HG03571 (cell line): ENCODE measurements around the gene TTC7B.

Experiments used
- ATAC-seq: cut with Tn5 transposase; IDR thresholded peaks from one replicate; pipeline ENCODE4 v1.9.1; 2021; ENCODE audit not compliant: unreplicated experiment

Gene TTC7B

GRCh38 chr14:90580377-90581335 lies 235.6 kb downstream of the TTC7B start:
- ATAC-seq: no peak

DNA sequence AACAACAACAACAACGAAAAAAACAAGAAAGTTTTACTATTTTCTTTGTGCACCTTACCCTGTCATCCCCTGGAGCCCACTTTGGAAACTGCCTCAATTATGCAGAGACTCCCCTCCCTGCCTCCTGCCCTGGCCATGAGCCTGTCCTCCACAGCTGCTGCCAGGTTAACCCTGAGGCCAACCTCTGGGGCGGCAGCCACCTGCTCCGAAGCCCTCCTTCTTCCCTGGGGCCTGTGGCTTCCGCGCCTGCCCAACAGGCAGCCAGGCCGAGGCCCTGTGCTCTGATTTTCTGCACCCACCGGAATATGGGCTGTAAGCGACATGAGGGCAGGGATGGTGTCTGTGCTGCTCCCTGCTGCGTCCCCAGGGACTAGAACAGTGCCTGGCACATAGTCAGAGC lies 236.4 kb downstream of the TTC7B start:
- no peak for ATAC-seq

DNA sequence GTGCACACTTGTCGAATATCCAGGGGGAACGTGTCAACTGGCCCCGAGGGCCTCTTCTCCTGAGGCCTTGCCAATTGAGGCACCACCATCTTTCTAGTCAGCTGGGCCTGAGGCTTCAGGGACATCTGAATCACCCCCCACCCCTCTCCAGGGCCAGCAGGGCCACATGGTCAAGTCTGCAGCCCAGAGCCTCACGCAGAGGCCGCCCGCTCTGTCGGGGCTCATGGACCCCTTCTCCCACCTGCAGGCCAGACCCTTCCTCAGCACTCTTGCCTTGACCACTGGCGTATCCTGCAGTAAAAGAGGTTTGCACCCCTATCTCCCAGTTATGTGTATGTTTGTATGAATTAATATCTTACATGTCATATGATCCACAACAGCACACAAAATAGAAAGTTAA lies 237.1 kb downstream of the TTC7B start:
- ATAC-seq: no peak

- no peak for ATAC-seq
Measured at GRCh38 chr14:90578283-90578985, 237.8 kb downstream of the TTC7B start.

DNA sequence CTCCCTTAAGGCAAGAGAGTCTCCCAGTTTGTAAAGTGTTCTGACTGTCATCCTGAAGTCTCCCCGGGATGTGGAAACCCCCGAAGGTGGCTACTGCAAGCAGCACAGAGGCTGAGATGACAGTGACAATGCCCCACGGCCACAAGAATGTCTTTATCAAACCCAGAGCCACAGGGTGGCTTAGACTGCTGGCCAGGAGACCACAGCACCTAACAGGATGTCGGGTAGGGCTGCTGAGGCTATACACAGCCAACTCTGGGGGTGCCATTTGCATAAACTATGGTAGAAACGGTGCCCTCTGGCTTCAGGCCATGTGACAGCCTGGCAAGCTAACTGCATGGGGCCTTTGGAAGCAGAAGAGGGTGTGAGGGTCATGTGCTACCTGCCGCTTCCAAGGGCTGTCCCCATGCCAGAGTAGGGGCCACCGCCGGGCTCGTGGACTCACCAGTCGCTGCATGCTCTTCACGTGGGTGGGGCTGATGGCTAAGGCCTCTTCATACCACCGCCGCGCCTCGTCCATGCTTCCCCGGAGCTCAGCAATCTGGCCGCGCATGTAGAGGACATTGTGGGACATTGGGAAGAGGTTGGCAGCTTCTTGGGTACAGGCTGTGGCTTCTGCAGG lies 238.5 kb downstream of the TTC7B start:
- ATAC-seq: no peak

GRCh38 chr14:90576981-90577660 lies 239.1 kb downstream of the TTC7B start:
- no peak for ATAC-seq

GRCh38 chr14:90576581-90576980 lies 239.6 kb downstream of the TTC7B start:
- no peak for ATAC-seq

GRCh38 chr14:90575781-90576180 lies 240.4 kb downstream of the TTC7B start:
- no peak for ATAC-seq

DNA sequence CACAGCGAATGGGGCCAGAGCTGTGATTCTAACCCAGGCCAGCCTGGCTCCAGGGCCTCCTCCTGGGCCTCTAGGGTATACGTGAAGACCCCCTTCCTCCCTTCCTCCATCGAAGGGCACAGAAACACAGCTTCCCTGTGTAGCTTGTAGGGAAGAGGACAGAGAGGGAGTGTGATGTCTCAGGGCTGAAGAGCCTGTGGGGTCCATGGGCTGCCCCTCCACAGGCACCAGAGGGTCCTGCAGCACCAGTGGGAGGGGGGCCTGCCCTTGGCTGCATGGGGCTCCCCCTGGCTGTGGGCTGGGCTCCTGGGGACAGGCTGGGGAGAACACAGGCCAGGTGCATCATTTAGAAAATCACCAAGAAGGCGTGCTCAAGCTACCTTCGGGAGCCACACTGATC lies 240.9 kb downstream of the TTC7B start:
- ATAC-seq: no peak

GRCh38 chr14:90574188-90575131 lies 241.8 kb downstream of the TTC7B start:
- no peak for ATAC-seq

- no peak for ATAC-seq
Measured at GRCh38 chr14:90573385-90574105, 242.7 kb downstream of the TTC7B start.

GRCh38 chr14:90572441-90573150 lies 243.6 kb downstream of the TTC7B start:
- ATAC-seq: no peak

DNA sequence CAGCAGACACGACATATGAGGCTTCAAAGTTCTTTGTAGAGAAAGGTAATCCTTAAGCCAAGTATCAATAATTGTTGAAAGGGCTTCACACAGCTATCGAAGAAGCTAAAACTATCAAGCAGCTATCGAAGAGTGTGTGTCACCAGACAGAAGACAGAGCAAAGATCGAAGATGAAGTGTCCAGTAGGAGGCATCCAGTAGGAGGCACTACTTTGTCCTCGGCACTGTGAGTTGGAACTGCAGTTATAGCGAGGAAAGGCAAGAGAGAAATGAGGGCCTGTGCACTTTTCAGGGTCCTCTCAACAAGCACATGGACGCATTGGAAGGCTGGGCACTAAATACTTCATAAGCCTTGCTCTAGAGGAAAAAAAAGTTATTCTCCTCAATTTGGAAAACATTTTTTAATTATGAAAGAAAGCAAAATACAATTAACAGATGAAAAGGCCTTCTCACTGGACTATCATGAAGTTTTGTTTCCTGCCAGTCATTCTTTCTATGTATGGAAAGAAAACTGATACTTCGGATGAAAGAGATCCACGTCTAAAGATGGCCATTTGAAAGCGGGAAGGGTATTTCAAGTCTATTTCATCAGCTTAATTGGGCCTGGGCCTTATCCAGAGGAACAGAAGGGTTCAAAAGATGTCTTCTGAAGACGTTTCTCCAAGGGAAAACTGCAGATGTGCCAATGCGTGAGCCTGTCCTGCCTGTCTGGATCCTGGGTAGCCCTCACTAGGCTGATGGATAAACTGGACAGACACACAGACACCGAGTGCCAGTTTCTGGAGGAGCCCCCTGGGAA lies 244.9 kb downstream of the TTC7B start:
- ATAC-seq: no peak

DNA sequence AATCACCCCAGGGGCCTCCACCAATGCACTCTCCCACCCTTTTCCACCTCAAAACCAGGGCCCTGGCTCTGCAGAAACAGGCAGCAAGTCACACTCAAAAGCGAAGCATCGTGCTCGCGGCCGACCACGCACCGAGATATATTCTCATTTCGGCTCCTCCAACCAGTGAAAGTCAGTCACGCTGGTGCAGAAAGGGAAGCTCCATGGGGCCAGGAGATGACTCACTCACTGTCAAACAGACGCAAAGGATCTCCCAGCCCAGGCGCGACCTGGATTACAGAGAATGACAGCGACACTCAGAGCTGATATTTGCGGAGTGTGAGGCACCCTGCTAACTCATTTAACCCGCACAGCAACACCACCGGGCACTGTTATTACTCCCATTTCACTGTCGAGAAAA lies 245.8 kb downstream of the TTC7B start:
- ATAC-seq: no peak

DNA sequence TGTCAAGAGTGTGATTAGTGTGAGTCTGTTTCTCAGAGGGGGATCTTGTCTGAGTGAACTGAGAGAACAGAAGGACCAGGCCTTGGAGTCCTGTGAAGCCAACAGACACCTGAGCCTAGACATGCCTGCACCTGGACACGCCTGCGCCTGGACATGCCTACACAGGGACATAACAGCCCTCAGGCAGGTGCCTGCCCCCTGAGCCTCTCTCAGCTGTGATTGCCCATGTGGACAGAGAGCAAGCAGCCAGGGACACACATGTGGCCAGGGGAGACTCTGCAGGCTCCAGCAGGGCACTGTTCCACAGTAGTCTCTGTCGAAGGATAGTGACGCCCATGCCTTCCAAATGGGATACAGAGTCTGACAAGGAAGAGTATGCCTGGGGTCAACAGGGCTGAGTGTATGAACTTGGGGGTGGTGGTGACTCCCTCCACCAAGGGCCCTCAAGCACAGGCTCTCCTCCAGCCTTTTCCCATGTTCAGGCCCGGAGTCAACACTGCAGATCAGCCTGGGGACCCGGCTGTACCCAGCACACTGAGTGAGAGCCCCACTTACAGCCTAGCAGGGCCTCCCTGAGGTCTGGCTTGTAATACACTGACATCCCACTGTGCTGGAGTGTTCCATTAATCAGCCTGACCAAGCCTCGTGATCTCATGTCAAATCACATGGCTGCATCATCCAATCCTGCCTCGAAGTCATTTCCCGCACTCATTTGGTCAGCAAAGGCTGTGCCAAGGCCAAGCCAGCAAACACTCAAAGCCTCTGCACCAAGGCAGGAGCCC lies 246.4 kb downstream of the TTC7B start:
- no peak for ATAC-seq

DNA sequence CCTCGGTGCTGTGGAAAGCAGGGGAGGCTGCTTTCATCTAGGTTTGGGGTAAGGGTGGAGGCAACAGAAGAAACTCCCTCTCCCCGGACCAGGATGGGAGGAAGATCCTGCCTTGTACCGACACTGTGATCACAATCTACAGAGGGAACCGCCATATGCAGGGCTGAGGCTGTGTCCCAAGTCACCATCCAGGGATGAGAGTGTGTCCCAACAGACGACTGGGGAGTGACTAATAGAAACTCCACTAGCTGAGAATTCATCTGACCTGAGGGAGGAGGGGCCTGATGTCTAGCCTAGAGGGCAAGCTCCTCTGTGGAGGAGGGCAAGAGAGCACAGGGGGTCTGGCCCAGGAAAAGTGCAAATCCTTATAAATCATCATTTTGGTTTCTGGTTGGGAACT lies 247.0 kb downstream of the TTC7B start:
- no peak for ATAC-seq

DNA sequence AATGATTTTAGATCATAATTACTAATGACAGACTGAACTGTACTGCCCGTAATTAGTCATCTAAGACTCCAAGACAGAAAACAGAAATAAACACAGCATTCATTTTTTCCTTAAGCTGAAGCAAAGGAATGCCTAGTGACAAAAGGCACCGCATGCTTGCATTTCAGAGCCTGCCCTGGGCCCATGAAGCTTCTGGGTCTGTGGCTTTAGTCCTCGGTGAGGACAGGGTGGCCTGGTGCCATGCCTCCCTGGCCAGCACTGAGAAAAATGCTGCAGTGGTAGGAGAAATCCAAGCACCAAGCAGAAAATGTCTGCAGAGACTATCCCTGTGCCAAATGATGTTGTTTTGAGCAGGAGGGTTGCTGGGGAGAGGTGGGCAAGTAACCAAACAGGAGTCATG lies 247.8 kb downstream of the TTC7B start:
- ATAC-seq: no peak
